ENCODE data around the gene GAP43.

GAP43 gene

DNA sequence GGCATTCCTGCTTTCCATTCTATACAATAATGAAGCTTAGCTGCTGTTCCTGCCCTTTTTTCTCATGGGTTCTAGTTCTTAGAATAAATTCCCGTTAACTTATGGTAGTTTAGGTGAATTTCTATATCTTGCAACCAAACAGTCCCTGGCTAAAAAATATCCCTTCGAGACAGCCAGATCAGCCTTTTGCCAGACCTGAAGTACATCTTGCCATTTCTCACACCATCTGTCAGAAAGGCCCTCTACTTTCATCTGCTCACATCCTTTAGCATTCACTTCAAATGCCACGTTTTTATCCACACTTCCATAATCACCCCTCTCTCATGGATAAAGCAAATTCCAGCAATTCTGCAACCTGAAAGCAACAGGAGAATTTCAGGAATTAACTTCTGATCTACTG, 145.4 kb downstream of the GAP43 start:
- no peak for DNase-seq

All from NCI-H774 (cell line).